Skeletal muscle satellite cell (primary cell): ENCODE data around the gene LCLAT1.
"Not testable (repeated sequence)": the region's sequence is repeated elsewhere in the genome, so short reads cannot be mapped to it uniquely, and the experiment has no call there.

ENCODE experiments used
- H3K27me3 ChIP-seq: 2 replicates; pipeline ENCODE4 v1.7.0; 2013; ENCODE audit warnings: low read length; ENCODE audit not compliant: control insufficient read depth, insufficient read depth
- H3K36me3 ChIP-seq: 2 replicates; pipeline ENCODE4 v1.7.0; 2013; ENCODE audit warnings: mild to moderate bottlenecking, control low read depth, low read length; ENCODE audit not compliant: insufficient read depth
- H3K4me1 ChIP-seq: 2 replicates; pipeline ENCODE4 v1.7.0; 2013; ENCODE audit warnings: low read length; ENCODE audit not compliant: control insufficient read depth, insufficient read depth
- H3K4me2 ChIP-seq: 2 replicates; pipeline ENCODE4 v1.7.0; 2013; ENCODE audit warnings: mild to moderate bottlenecking, low read length
- H3K4me3 ChIP-seq: 2 replicates; pipeline ENCODE4 v1.7.0; 2013; ENCODE audit warnings: low read length
- H3K9ac ChIP-seq: 2 replicates; pipeline ENCODE4 v1.7.0; 2013; ENCODE audit warnings: mild to moderate bottlenecking, low read depth, low read length, moderate library complexity
- H3K9me3 ChIP-seq: replicated peaks from 2 replicates; pipeline ENCODE4 v1.7.0; 2013; ENCODE audit warnings: mild to moderate bottlenecking, control low read depth, low read length

Gene LCLAT1

DNA sequence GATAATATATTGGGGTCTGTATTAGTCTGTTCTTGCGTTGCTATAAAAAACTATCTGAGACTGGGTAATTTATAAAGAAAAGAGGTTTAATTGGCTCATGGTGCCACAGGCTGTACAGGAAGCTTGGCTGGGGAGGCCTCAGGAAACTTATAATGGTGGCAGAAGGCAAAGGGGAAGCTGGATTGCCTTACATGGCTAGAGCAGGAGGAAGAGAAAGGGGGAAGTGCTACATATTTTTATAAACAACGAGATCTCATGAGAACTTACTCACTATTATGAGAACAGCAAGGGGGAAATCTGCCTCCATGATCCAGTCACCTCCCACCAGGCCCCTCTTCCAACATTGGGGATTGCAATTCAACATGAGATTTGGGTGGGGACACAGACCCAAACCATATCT is 48.9 kb downstream of the LCLAT1 start:
- not testable (repeated sequence) for H3K36me3 ChIP-seq, H3K9ac ChIP-seq, H3K4me1 ChIP-seq, H3K4me3 ChIP-seq, H3K9me3 ChIP-seq, H3K4me2 ChIP-seq, H3K27me3 ChIP-seq

DNA sequence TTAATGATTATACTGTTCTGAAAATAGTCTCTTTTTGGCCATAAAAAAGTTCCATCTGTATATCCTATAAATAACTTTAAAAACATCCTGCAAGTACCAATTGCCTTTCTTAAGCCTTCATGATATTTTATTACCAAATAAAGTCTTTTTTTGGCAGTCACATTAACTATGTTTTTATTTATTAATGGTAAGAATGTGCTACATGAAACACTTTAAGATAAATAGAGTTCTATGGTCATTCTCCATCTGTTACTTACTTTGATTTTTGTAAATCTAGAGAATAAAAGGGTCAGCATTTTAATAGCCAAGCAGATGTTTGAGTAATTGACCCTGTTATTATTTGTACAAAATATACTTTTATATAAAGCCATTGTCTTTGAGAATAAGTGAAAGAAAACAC is 52.6 kb downstream of the LCLAT1 start:
- H3K4me1 ChIP-seq, result no peaks in the 10 kb centered on the region
- no peak overlapping the region for H3K4me3 ChIP-seq
- no peak overlapping the region for H3K4me2 ChIP-seq
- H3K9me3 ChIP-seq, result no peaks in the 10 kb centered on the region
- no peaks in the 10 kb centered on the region for H3K36me3 ChIP-seq
- H3K9ac ChIP-seq, result no peak overlapping the region
- no peaks in the 10 kb centered on the region for H3K27me3 ChIP-seq

DNA sequence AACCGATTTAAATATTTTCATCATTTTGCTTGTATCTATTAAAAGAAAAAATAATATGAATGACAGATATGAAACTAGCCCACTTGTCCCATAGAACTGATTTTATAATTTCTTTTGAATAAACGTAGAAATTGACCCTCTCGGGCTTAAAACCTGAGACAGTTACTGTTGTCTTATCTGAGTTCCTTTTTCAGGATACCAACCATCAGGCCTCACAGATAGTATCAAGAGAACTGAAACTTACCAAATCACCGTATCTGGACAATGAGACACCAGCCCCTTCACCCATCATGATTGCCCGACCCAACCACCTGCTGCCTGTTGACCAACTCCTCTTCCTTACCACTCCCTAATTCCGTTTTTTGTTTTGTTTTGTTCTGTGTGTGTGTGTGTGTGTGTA is 53.7 kb downstream of the LCLAT1 start:
- Histone ChIP-seq H3K36me3 (no peaks in the 10 kb centered on the region), H3K4me3 (no peak overlapping the region), H3K9ac (no peak overlapping the region), H3K27me3 (no peaks in the 10 kb centered on the region), H3K4me1 (no peaks in the 10 kb centered on the region), H3K9me3 (no peaks in the 10 kb centered on the region), H3K4me2 (no peak overlapping the region)

DNA sequence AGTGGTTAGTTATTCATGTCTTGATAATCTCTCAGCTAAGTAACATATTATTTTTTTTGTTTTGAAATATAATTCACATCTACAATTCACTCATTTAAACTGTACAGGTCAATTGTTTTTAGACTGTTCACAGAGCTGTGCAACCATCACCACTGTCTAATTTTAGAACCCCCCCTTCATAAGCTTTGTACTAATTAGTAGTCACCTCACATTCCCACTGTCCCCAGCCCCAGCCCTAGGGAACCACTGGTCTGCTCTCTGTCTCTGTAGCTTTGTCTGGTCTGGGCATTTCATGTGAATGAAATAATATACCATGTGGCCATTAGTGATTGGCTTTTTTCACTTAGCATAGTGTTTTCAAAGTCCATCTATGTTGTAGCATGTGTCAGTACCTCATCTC is 55.3 kb downstream of the LCLAT1 start:
- Histone ChIP-seq H3K36me3 (no peaks in the 10 kb centered on the region), H3K9me3 (no peaks in the 10 kb centered on the region), H3K9ac (no peak overlapping the region), H3K4me3 (no peak overlapping the region), H3K4me2 (no peak overlapping the region), H3K4me1 (no peaks in the 10 kb centered on the region), H3K27me3 (no peaks in the 10 kb centered on the region)

DNA sequence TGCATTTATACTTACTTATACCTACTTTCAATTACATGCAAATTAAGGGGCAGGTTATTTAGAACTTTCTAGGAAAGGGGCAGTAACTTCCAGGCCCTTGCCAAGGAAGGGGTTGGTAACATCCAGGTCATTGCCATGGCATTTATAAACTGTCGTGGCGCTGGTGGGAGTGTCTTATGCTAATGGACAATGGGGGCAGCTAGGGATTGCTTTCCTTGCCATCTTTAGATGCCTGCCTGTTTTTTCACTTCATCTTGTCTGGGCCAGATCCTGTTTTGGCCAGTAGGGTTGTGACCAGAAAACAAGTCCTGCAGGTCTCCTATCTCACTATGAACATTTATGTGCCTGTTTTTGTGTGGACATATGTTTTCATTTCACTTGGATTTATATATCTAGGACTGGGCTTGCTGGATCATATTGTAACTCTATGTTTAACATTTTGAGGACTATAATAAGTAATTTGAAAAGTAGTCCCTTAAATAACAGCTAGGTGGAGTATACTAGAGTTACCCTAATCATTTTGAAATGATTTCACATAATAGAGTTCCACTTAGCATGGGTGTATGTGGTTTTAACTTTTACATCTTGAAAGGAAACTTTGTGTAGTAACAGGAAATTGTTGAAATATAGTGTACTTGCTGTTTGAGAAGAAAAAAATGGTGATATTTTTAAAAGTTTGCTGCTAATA is 56.1 kb downstream of the LCLAT1 start:
- Histone ChIP-seq H3K9ac (no peak overlapping the region), H3K4me3 (no peak overlapping the region), H3K4me2 (no peak overlapping the region), H3K36me3 (no peaks in the 10 kb centered on the region), H3K27me3 (no peaks in the 10 kb centered on the region), H3K9me3 (no peaks in the 10 kb centered on the region), H3K4me1 (no peaks in the 10 kb centered on the region)

DNA sequence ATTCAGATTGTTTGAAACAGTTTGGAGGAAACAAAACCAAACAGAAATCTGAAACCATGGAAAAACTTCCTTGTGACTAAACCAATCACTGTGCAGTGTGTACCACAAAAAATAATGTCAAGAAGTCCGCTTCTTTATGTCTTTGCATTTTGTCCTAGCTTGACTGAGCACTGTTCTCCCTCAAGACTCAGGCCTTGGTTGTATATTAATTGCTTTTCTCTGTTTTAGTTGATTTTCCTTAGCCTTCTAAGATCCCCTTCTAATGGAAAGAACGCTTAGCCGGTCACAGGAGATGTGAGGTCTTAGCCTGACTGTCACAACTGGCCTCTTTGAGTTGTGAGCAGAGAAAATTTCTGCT is 56.6 kb downstream of the LCLAT1 start:
- H3K9me3 ChIP-seq, result no peaks in the 10 kb centered on the region
- H3K27me3 ChIP-seq, result no peaks in the 10 kb centered on the region
- no peak overlapping the region for H3K9ac ChIP-seq
- no peak overlapping the region for H3K4me3 ChIP-seq
- H3K36me3 ChIP-seq, result no peaks in the 10 kb centered on the region
- H3K4me1 ChIP-seq, result no peaks in the 10 kb centered on the region
- H3K4me2 ChIP-seq, result no peak overlapping the region

DNA sequence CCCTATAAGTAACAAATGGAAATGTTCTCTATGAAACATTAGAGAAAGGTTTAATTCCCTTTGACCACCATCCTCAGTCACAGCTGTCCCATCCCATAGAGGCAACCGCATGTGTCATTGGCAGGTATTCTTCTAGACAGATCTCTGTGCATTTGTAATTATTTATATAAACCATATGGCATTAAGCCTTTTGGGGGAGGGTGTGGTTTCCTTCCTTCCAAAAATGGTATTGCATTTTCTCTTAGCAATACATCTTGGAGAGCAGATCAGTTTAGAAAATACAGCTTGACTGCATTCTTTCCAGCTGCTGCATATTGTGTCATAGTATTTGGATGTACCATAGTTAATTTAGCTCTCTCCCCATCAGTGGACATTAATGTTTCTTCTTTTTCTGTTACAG is 57.7 kb downstream of the LCLAT1 start:
- no peak overlapping the region for H3K4me2 ChIP-seq
- no peak overlapping the region for H3K9ac ChIP-seq
- no peaks in the 10 kb centered on the region for H3K9me3 ChIP-seq
- no peak overlapping the region for H3K4me3 ChIP-seq
- H3K4me1 ChIP-seq, result no peaks in the 10 kb centered on the region
- H3K27me3 ChIP-seq, result no peaks in the 10 kb centered on the region
- H3K36me3 ChIP-seq, result no peaks in the 10 kb centered on the region

DNA sequence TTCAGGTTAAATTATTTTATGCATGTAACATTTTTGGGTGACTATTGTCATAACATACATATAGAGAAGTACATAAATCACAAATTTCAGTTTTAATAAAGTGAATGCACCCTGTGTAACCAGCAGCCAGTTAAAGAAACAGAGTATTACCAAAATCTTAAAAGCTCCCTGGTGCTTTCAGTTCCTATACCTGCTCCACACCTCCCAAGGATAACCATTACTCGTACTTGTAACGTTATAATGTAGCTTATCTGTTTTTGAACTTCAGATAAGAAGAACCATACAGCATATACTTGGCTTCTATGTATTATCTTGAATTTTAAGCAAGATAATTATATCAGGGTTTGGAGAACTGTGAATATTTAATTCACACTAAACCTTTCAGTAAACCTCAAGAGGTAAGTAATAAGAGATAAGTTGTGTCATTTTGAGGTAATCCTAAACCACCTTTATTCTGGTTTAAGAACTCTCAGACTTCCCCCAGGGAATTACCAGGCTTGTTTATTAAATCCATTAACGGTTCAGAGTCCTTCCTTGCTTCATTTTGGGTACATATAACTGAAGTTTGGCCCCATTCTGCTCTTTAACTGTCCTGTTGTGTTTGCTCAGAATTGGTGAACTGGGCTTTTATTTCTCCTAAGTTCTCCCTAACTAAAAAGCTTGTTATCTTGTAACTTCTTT is 58.6 kb downstream of the LCLAT1 start:
- no peaks in the 10 kb centered on the region for H3K9me3 ChIP-seq
- H3K4me2 ChIP-seq, result no peak overlapping the region
- H3K36me3 ChIP-seq, result no peaks in the 10 kb centered on the region
- H3K9ac ChIP-seq, result no peak overlapping the region
- H3K27me3 ChIP-seq, result no peaks in the 10 kb centered on the region
- peaks cover 2% of the 10 kb centered on the region for H3K4me1 ChIP-seq
- H3K4me3 ChIP-seq, result no peak overlapping the region

DNA sequence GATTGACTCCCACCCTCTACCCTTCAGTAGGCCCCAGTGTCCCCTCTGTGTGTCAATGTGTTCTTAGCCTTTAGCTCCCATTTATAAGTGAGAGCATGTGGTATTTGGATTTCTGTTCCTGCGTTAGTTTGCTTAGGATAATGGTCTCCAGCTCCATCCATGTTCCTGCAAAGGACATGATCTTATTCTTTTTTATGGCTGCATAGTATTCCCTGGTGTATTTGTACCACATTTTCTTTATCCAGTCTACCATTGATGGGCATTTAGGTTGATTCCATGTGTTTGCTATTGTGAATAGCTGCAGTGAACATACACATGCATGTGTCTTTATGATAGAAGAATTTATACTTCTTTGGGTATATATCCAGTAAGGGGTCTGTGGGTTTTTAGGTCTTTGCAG is 60.4 kb downstream of the LCLAT1 start:
- H3K9me3 ChIP-seq, H3K36me3 ChIP-seq, H3K9ac ChIP-seq, H3K27me3 ChIP-seq, H3K4me3 ChIP-seq, H3K4me2 ChIP-seq: not testable (repeated sequence)
- peaks cover 14% of the 10 kb centered on the region for H3K4me1 ChIP-seq

DNA sequence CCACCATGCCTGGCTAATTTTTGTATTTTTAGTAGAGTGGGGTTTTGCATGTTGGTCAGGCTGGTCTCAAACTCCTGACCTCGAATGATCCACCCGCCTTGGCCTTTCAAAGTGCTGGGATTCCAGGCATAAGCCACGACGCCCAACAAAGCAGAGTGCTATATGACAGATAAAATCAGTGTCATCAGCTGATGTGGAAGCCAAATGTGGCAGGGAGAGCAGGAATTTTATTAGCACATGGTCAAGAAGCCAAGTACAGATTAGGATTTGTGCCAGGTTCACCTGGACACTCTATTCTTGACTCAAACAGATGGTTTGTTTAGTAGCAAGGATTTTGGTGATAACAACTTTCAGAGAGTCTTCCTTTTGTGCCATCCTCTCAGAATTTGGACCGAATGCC is 62.7 kb downstream of the LCLAT1 start:
- no peak overlapping the region for H3K9ac ChIP-seq
- no peaks in the 10 kb centered on the region for H3K36me3 ChIP-seq
- H3K4me3 ChIP-seq, result no peak overlapping the region
- H3K4me1 ChIP-seq, result peaks cover 21% of the 10 kb centered on the region
- H3K9me3 ChIP-seq, result no peaks in the 10 kb centered on the region
- no peak overlapping the region for H3K4me2 ChIP-seq
- H3K27me3 ChIP-seq, result no peaks in the 10 kb centered on the region

DNA sequence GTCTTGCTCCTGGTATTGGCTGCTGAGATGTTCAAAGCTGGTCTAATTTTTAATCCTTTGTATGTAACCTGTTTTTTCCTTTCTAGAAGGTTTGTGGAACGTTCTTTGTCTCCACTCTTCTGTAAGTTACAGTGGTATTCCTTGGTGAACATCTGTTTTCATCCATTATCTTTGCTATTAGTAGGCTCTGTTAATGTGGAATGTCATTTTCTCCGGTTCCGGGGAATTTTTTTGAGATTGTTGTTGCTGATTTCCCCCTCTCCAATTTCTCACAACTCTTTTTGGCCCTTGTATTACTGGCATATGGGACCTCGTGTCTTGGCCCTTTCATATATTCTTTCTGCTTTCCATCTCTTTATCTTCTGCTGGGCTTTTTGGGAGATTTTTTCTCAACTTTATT is 63.4 kb downstream of the LCLAT1 start:
- Histone ChIP-seq H3K27me3 (no peaks in the 10 kb centered on the region), H3K36me3 (no peaks in the 10 kb centered on the region), H3K4me2 (no peak overlapping the region), H3K9ac (no peak overlapping the region), H3K4me3 (no peak overlapping the region), H3K4me1 (peaks cover 26% of the 10 kb centered on the region), H3K9me3 (no peaks in the 10 kb centered on the region)
